Caco-2 (cell line): ENCODE results near the gene DSCAM. TPM values are rescaled to one million over a fixed set of nuclear protein-coding genes. Genes with fewer than 3 reads are reported as not detected.

Experiments used
- BruUV-seq: library from RNA; stranded (reverse); fragments of 400-500 nt; replicated peaks from 2 replicates; lab custom pipeline; 2021; lab: Mats Ljungman, UMichigan
- CTCF ChIA-PET: fragments of 300-600 bp; sonication (Branson Sonifier 250); formaldehyde crosslinking; loops from one replicate; lab custom pipeline; 2022; ENCODE audit warnings: antibody characterized with exemption; lab: Charles Lee
- POLR2A ChIA-PET: fragments of 300-600 bp; sonication (Branson Sonifier 250); formaldehyde crosslinking; loops from one replicate; lab custom pipeline; 2022; ENCODE audit warnings: antibody characterized with exemption; lab: Charles Lee
- DNase-seq, 2 experiments: peaks; one replicate each; pipeline versions ENCODE4 v3.0.0 to v3.0.0-alpha.2; 2020 to 2022
- H3K27me3 ChIP-seq: replicated peaks from 2 replicates; pipeline ENCODE4 v1.6.0; 2011; ENCODE audit warnings: low read length; ENCODE audit not compliant: control insufficient read depth, insufficient read depth
- H3K36me3 ChIP-seq: 2 replicates; pipeline ENCODE4 v1.5.1; 2011; ENCODE audit warnings: low read length; ENCODE audit not compliant: control insufficient read depth, insufficient read depth
- H3K4me1 ChIP-seq: fragments of 250-450 bp; sonication (Bioruptor Pico); 2 replicates; pipeline ENCODE4 v1.5.1; 2020; ENCODE audit warnings: mild to moderate bottlenecking
- H3K4me3 ChIP-seq: 2 replicates; pipeline ENCODE4 v1.5.1; 2011; ENCODE audit warnings: low read depth, mild to moderate bottlenecking, control low read depth, low read length
- H3K9me3 ChIP-seq: fragments of 250-450 bp; sonication (Bioruptor Pico); 2 replicates; pipeline ENCODE4 v1.5.1; 2020; ENCODE audit warnings: mild to moderate bottlenecking, moderate library complexity
- H3K27ac Mint-ChIP-seq: one replicate; pipeline ENCODE4 v1.8.0; 2022; ENCODE audit warnings: mixed read lengths; ENCODE audit not compliant: unreplicated experiment
- H3K27me3 Mint-ChIP-seq: one replicate; pipeline ENCODE4 v1.8.0; 2022; ENCODE audit warnings: mixed read lengths; ENCODE audit not compliant: insufficient read depth, unreplicated experiment
- H3K36me3 Mint-ChIP-seq: one replicate; pipeline ENCODE4 v1.8.0; 2022; ENCODE audit warnings: mild to moderate bottlenecking, mixed read lengths; ENCODE audit not compliant: insufficient read depth, unreplicated experiment
- H3K4me1 Mint-ChIP-seq: one replicate; pipeline ENCODE4 v1.8.0; 2022; ENCODE audit warnings: low read depth, mixed read lengths; ENCODE audit not compliant: unreplicated experiment
- H3K4me3 Mint-ChIP-seq: one replicate; pipeline ENCODE4 v1.8.0; 2022; ENCODE audit warnings: mild to moderate bottlenecking, moderate library complexity, mixed read lengths; ENCODE audit not compliant: unreplicated experiment
- H3K9me3 Mint-ChIP-seq: one replicate; pipeline ENCODE4 v1.8.0; 2022; ENCODE audit warnings: mixed read lengths; ENCODE audit not compliant: unreplicated experiment
- intact Hi-C: fragments of 100-400 bp; cut with micrococcal nuclease; formaldehyde crosslinking; loops from one replicate; pipeline ENCODE4 v1.10.0; 2022; ENCODE audit not compliant: unreplicated experiment
- total RNA-seq: library from RNA; stranded (reverse); gene quantifications from 2 replicates; pipeline ENCODE4 v1.2.3, GENCODE V29; 2022
- TF ChIP-seq, protein P1 (sequence below), 2 experiments: fragments of 200-600 bp in 1 of 2; IDR thresholded peaks; 1 replicate in 1 of 2; 2 replicates in 1 of 2; pipeline versions ENCODE4 v1.5.1 to v1.8.0; 2011 to 2022; ENCODE audit warnings: antibody characterized with exemption in 1 of 2, control low read depth in 1 of 2, inconsistent platforms in 1 of 2, low read depth in 1 of 2, low read length in 1 of 2, mild to moderate bottlenecking in 1 of 2, moderate library complexity in 1 of 2; ENCODE audit not compliant: insufficient read depth in 1 of 2, severe bottlenecking in 1 of 2, unreplicated experiment in 1 of 2

Gene DSCAM
- total RNA-seq, 1 experiment from 2014 or later: not detected

DNA sequence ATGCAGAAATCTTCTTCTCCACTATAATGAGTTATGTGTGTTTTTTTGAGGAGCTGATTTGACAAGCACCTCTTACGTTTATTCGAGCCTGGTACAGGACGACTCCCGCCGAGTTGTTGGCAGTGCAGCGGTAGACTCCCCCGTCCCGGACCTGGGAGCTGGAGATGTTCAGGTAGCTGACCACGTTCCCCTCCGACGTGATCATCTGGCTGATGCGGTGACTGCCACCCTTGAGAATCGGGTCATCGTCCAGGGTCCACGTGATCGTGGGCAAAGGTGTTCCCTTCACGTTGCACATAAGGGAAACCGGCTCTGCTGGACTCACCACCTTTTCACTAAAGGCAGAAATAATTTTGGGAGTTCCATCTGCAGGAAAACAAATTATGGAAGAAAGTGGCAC, 507.9 kb downstream of the DSCAM start:
- Mint-ChIP-seq H3K4me1 (no peaks in the 10 kb centered on the region), H3K27me3 (peaks cover 15% of the 10 kb centered on the region), H3K4me3 (no peak overlapping the region), H3K27ac (no peak overlapping the region), H3K9me3 (no peaks in the 10 kb centered on the region), H3K36me3 (no peaks in the 10 kb centered on the region)
- ChIA-PET CTCF (interaction anchor here (0.6 kb wide), 1 partner anchor 101 kb away, joined by 3 read pairs; no protein-coding TSS in a partner anchor), POLR2A (no interaction called here)
- H3K4me1 ChIP-seq: no peaks in the 10 kb centered on the region
- no peak for DNase-seq
- no peaks in the 10 kb centered on the region for H3K36me3 ChIP-seq
- H3K27me3 ChIP-seq: no peaks in the 10 kb centered on the region
- H3K4me3 ChIP-seq: no peak overlapping the region
- TF ChIP-seq, protein P1, sequence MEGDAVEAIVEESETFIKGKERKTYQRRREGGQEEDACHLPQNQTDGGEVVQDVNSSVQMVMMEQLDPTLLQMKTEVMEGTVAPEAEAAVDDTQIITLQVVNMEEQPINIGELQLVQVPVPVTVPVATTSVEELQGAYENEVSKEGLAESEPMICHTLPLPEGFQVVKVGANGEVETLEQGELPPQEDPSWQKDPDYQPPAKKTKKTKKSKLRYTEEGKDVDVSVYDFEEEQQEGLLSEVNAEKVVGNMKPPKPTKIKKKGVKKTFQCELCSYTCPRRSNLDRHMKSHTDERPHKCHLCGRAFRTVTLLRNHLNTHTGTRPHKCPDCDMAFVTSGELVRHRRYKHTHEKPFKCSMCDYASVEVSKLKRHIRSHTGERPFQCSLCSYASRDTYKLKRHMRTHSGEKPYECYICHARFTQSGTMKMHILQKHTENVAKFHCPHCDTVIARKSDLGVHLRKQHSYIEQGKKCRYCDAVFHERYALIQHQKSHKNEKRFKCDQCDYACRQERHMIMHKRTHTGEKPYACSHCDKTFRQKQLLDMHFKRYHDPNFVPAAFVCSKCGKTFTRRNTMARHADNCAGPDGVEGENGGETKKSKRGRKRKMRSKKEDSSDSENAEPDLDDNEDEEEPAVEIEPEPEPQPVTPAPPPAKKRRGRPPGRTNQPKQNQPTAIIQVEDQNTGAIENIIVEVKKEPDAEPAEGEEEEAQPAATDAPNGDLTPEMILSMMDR (IDR thresholded peaks at IDR 0.05; ENCODE audit: insufficient read depth in 1 of 2, low read depth in 1 of 2, low read length in 1 of 2, severe bottlenecking in 1 of 2, unreplicated experiment in 1 of 2): no peak
- no peaks in the 10 kb centered on the region for H3K9me3 ChIP-seq
- intact Hi-C loops: no loop called here
- no TSS peak for BruUV-seq

DNA sequence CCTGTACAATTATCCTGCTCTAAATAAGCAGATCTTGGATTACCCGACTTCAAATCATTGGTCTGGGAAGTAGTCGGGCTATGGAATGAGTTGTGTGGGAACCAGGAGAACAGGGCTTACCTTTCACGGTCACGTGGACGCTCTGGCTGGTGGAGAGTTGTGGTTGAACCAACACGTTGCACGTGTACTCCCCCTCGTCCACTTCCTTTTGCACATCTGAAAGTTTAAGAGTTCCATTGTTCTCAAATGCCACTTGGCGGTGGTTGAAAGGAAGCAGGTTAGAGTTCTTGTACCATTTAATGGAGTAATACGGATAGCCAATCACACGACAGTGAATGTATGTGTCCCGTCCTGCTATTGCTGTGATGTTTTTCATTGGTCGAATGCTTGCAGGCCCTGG, 509.0 kb downstream of the DSCAM start:
- Mint-ChIP-seq H3K27me3 (peaks cover 16% of the 10 kb centered on the region), H3K4me3 (no peak overlapping the region), H3K9me3 (no peaks in the 10 kb centered on the region), H3K27ac (no peak overlapping the region), H3K36me3 (no peaks in the 10 kb centered on the region), H3K4me1 (no peaks in the 10 kb centered on the region)
- ChIA-PET CTCF (no interaction called here), POLR2A (no interaction called here)
- intact Hi-C loops: no loop called here
- no TSS peak for BruUV-seq
- no peak overlapping the region for H3K4me3 ChIP-seq
- DNase-seq: no peak
- H3K36me3 ChIP-seq: no peaks in the 10 kb centered on the region
- TF ChIP-seq, protein P1 (IDR thresholded peaks at IDR 0.05; ENCODE audit: insufficient read depth in 1 of 2, low read depth in 1 of 2, low read length in 1 of 2, severe bottlenecking in 1 of 2, unreplicated experiment in 1 of 2): no peak
- no peaks in the 10 kb centered on the region for H3K27me3 ChIP-seq
- H3K4me1 ChIP-seq: no peaks in the 10 kb centered on the region
- no peaks in the 10 kb centered on the region for H3K9me3 ChIP-seq

DNA sequence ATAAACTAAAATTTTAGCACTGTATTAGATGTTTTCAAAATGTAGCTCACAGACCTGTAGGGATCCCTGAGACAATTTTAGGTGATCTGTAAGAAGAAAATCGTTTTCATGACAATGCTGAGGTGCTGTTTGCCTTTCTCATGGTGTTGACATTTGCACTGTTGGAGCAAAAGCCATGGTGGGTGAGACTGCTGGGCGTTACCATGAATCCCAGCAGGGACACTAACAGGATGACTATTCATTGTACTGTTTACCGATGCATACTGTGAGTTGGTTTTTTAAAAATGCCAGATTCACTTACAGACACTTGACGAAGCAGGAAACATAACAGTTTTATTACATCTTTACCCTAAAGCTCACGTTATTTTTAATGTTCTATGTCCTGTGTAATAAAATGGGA, 511.3 kb downstream of the DSCAM start:
- Mint-ChIP-seq H3K27ac (no peak overlapping the region), H3K27me3 (peaks cover 23% of the 10 kb centered on the region), H3K4me3 (no peak overlapping the region), H3K36me3 (no peaks in the 10 kb centered on the region), H3K4me1 (no peaks in the 10 kb centered on the region), H3K9me3 (no peaks in the 10 kb centered on the region)
- Histone ChIP-seq H3K4me3 (no peak overlapping the region), H3K4me1 (no peaks in the 10 kb centered on the region), H3K27me3 (no peaks in the 10 kb centered on the region), H3K9me3 (no peaks in the 10 kb centered on the region), H3K36me3 (no peaks in the 10 kb centered on the region)
- no TSS peak for BruUV-seq
- TF ChIP-seq, protein P1 (IDR thresholded peaks at IDR 0.05; ENCODE audit: insufficient read depth in 1 of 2, low read depth in 1 of 2, low read length in 1 of 2, severe bottlenecking in 1 of 2, unreplicated experiment in 1 of 2): no peak
- CTCF ChIA-PET: no interaction called here
- POLR2A ChIA-PET: no interaction called here
- intact Hi-C loops: no loop called here
- no peak for DNase-seq
